GM21367 (cell line): ENCODE measurements around the gene FXYD4.
A peak's percentile ranks its signal among the peaks of the same experiment; 100 is the strongest.

ENCODE experiments used
- ATAC-seq: cut with Tn5 transposase; IDR thresholded peaks from one replicate; pipeline ENCODE4 v1.9.1; 2021; ENCODE audit not compliant: unreplicated experiment

Gene FXYD4

DNA sequence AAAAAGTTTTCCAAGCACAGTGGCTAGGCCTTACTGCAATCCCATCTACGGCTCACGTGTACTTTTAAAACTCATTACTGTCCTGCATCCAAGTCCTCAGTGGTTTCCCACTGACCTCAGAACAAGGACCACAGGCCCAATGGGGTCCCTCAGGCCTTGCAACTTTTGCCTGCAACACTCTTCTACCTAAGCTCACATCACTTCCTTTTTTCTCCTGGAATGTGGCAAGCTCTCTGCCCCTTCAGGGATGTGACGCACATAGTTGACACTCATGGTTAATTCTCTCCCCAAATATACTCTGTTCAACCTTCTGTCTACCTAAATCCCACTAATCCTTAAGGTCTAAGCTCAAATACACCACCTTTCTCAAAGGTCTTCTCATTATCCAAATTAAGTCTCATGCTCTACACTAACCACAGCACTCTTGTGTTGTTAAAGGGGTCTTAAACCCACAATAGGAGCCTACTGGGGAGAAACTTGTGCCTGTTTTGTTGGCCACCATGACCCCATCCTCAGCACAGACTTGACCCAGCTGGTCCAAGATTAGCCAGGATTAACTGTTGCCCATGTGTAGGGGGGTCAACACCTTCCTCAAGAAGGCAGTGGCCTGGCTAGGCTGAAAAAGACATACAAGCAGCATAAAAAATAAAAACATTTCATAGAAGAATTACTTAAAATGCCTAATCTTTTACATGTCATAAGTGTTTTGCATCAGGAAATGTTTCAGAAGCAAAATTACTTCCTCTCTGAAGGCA lies 22.3 kb downstream of the FXYD4 start:
- no peak for ATAC-seq

GRCh38 chr10:43394868-43395267 lies 23.4 kb downstream of the FXYD4 start:
- no peak for ATAC-seq

DNA sequence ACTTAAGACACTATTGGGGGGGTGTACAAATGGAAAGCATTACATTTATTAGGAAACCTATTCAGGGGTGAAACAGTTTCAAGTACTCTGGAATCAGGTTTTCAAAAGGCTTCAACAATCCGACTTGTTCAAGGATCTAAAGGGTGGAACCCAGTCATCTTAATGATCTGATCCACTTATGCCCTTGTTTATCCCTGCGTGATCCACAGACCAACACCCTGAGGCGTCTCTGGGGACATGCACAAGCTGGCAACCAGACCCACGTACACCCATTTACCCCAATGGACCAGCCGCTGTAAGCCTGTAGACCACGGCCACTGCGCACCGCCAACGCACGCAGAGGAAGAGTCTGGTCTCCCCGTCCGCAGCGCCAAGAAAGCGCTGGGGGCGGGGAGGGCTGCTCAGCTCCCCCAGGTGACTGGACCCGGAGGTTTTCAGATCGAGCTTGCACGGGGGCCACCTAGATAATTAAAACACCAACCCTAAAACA lies 24.2 kb downstream of the FXYD4 start:
- ATAC-seq: no peak

DNA sequence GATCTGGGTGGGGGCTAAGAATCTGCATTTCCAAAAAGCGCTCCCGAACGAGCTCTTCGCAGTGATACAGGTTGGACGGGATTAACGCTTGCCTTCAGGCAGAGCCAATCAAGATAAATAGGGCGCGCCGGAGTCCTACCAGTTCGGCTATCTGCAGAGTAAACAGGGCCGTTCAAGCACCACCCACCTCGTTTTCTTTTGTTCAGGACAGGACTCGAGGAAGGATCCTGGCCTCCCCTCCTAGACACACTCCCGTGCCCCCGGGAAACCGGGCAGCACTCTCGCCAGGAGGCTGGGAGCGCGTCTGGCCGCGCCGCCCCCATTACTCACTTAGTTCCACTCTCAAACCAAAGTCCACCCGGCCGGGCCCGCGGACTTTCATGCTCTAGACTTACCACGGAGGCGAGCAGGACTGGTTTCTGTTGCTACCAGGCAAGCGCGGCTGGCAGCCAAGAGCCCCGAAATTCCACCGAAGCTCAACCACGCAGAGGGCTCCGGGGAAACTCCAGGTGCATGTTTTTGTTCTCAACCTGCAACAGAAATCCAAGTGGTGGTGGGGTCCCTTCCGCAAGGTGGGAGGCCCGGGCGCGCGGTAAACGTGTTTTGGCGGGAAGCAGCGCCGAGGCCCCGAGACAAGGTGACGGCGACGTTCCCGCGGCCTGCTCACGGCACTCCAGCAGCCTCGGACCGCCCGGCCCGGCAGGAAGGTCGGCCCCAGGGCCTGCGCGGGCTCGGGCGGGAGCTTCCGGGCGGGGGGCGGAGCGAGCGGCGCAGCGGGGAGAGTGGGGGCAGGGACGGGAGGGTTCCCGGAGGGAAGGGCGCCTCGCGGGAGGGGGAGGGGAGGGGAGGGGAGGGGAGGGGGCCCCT lies 24.9 kb downstream of the FXYD4 start:
- peak; percentile 33 for ATAC-seq

GRCh38 chr10:43396928-43397624 lies 25.6 kb downstream of the FXYD4 start:
- peak; percentile 77 for ATAC-seq

- ATAC-seq: no peak
Observed at GRCh38 chr10:43398939-43399319, 27.5 kb downstream of the FXYD4 start.

GRCh38 chr10:43399320-43400310 lies 28.2 kb downstream of the FXYD4 start:
- ATAC-seq: no peak

- ATAC-seq: no peak
Observed at GRCh38 chr10:43401627-43402026, 30.2 kb downstream of the FXYD4 start.

DNA sequence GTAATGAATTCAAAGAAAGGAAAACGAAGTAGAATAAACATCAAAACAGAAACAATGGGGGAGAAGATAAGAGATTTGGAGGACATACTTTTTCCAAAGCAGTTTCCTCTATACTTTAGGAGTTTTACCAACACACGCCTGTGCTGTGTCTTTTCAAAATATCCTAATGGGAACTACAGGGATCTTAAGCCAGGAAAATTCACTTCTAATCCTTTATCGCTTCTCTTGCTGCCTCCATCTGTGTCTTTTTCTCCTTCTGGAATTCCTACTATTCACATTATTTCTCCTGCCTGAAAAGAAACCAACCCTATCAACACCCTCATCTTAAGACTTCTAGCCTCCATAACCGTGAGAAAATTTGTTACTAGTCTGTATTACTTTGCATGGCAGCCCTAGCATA lies 30.7 kb downstream of the FXYD4 start:
- ATAC-seq: no peak

DNA sequence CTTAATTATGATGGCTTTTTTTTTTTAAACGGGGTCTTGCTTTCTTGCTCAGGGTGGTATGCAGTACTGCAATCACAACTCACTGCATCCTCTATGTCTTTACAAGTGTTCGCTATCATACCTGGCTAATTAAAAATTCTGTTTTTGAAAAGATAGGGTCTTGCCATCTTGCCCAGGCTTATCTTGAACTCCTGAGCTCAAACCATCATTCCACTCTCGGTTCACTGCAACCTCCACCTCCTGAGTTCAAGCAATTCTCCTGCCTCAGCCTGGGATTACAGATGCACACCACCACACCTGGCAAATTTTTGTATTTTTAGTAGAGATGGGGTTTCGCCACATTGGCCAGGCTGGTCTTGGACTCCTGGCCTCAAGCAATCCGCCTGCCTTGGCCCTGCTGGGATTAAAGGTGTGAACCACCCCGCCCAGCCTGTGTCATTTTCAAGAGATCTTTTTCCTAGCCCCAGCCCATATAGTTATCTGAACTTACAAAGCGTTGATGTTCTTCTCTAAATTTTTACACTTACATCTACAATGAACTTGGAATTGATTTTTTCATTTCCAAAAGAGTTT lies 31.5 kb downstream of the FXYD4 start:
- no peak for ATAC-seq

DNA sequence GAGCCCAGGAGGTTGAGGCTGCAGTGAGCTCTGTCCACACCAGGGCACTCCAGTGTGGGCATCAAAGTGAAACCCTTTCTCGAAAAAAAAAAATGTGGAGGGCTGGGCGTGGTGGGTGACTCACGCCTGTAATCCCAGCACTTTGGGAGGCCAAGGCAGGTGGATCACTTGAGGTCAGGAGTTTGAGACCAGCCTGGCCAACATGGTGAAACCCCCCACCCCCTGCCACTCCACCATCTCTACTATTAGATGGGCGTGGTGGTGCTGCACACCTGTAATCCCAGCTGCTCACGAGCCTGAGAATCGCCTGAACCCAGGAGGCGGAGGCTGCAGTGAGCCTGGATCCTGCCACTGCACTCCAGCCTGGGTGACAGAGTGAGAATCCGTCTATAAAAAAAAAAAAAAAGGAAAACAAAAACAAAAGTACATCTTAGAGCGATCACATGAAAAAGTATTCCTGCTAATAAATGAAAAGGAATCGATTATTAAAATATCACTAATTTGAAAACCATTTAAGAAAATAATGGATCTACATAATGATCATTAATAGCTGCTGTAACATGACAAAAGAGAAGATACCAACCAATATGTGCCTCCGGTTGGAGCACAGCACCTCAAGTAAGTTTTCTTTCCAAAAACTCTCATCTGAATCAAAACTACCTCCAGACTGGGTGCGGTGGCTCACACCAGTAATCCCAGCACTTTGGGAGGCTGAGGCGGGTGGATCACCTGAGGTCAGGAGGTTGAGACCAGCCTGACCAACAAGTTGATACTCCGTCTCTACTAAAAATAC lies 32.7 kb downstream of the FXYD4 start:
- ATAC-seq: no peak

GRCh38 chr10:43404704-43405084 lies 33.3 kb downstream of the FXYD4 start:
- no peak for ATAC-seq

GRCh38 chr10:43407148-43407575 lies 35.7 kb downstream of the FXYD4 start:
- no peak for ATAC-seq

GRCh38 chr10:43407576-43408330 lies 36.3 kb downstream of the FXYD4 start:
- ATAC-seq: peak; percentile 37

GRCh38 chr10:43408331-43408709 lies 36.9 kb downstream of the FXYD4 start:
- ATAC-seq: no peak

- ATAC-seq: peak; percentile 53
Observed at GRCh38 chr10:43408710-43409384, 37.4 kb downstream of the FXYD4 start, which contains the start of gene HNRNPF. HNRNPF (minus strand) TSS chr10:43409186; CDS start chr10:43387884, 21,302 bp downstream.

GRCh38 chr10:43409385-43410109 lies 38.1 kb downstream of the FXYD4 start:
- no peak for ATAC-seq
